CD4-positive, alpha-beta T cell (primary cell): ENCODE data around the gene DDX5. TPM values are rescaled to one million over a fixed set of nuclear protein-coding genes. Genes with fewer than 3 reads are reported as not detected.
A peak's percentile ranks its signal among the peaks of the same experiment; 100 is the strongest.

Source experiments
- ATAC-seq: fragments of 200-7000 bp; cut with Tn5 transposase; one replicate; pipeline ENCODE4 v1.10.0; 2022; ENCODE audit warnings: mild to moderate bottlenecking; ENCODE audit not compliant: poor library complexity
- CTCF ChIA-PET: fragments of 350-600 bp; sonication (Branson Sonifier 250); formaldehyde crosslinking; loops from one replicate; lab custom pipeline; 2021; ENCODE audit warnings: antibody characterized with exemption, inconsistent platforms; lab: Charles Lee
- POLR2A ChIA-PET: fragments of 350-600 bp; sonication (Branson Sonifier 250); formaldehyde crosslinking; loops from one replicate; lab custom pipeline; 2021; ENCODE audit warnings: antibody characterized with exemption, inconsistent platforms; lab: Charles Lee
- DNase-seq, 14 experiments: peaks; one replicate each; pipeline ENCODE4 v3.0.0-alpha.2; 2013 to 2020; ENCODE audit warnings: mixed read lengths in 2 of 14
- H3K27ac ChIP-seq, 2 donors: one replicate each; pipeline versions ENCODE4 v1.5.1 to v1.7.0; 2013; ENCODE audit warnings: low read length in 2 of 2, low read depth in 1 of 2, mild to moderate bottlenecking in 1 of 2
- H3K27me3 ChIP-seq, 2 experiments: 1 replicate in 1 of 2; 2 replicates in 1 of 2; pipeline versions ENCODE4 v1.6.1 to v1.7.0; 2013; ENCODE audit warnings: low read length in 2 of 2, control low read depth in 1 of 2, mild to moderate bottlenecking in 1 of 2, moderate library complexity in 1 of 2; ENCODE audit not compliant: insufficient read depth in 2 of 2, control insufficient read depth in 1 of 2
- H3K36me3 ChIP-seq: one replicate; pipeline ENCODE4 v1.6.1; 2013; ENCODE audit warnings: low read length, control low read depth; ENCODE audit not compliant: insufficient read depth
- H3K4me1 ChIP-seq: one replicate; pipeline ENCODE4 v1.6.1; 2013; ENCODE audit warnings: low read length, control low read depth; ENCODE audit not compliant: insufficient read depth
- H3K4me3 ChIP-seq: one replicate; pipeline ENCODE4 v1.5.1; 2013; ENCODE audit warnings: mild to moderate bottlenecking, low read length, moderate library complexity
- H3K9me3 ChIP-seq, 2 experiments: 1 replicate in 1 of 2; 2 replicates in 1 of 2; pipeline versions ENCODE4 v1.6.1 to v1.7.0; 2013; ENCODE audit warnings: low read length in 2 of 2, mild to moderate bottlenecking in 2 of 2, control low read depth in 1 of 2, moderate library complexity in 1 of 2; ENCODE audit not compliant: control insufficient read depth in 1 of 2, insufficient read depth in 1 of 2
- H3K27ac Mint-ChIP-seq: one replicate; pipeline ENCODE4 v1.8.0; 2020; ENCODE audit warnings: mixed read lengths
- H3K27me3 Mint-ChIP-seq: one replicate; pipeline ENCODE4 v1.8.0; 2021; ENCODE audit warnings: mixed read lengths
- H3K36me3 Mint-ChIP-seq: one replicate; pipeline ENCODE4 v1.8.0; 2021; ENCODE audit warnings: low read depth, mixed read lengths
- H3K4me1 Mint-ChIP-seq: one replicate; pipeline ENCODE4 v1.8.0; 2021; ENCODE audit warnings: low read depth, mixed read lengths
- H3K4me3 Mint-ChIP-seq: one replicate; pipeline ENCODE4 v1.8.0; 2020; ENCODE audit warnings: mild to moderate bottlenecking, mixed read lengths
- H3K9me3 Mint-ChIP-seq: one replicate; pipeline ENCODE4 v1.8.0; 2020; ENCODE audit warnings: mixed read lengths
- intact Hi-C, 2 experiments: fragments of 100-400 bp; cut with DNase I in 1 of 2; cut with micrococcal nuclease in 1 of 2; formaldehyde crosslinking; loops; one replicate each; pipeline versions ENCODE4 v1.15.1 to v1.9.0; 2023 to 2025; cut with DNase I, micrococcal nuclease
- total RNA-seq, 174 experiments: library from RNA in 2 of 174; stranded (reverse) in 2 of 174; gene quantifications; one replicate each; pipeline ENCODE4 v1.2.3 and lab custom pipeline; 2021 to 2026
- TF ChIP-seq, protein P1 (sequence below): fragments of 200-600 bp; IDR thresholded peaks from one replicate; pipeline ENCODE4 v1.8.0; 2022; ENCODE audit warnings: antibody characterized with exemption, mild to moderate bottlenecking

DDX5 gene
- total RNA-seq, 2 experiments from 2014 or later, result 2,388 to 2,534 TPM

DNA sequence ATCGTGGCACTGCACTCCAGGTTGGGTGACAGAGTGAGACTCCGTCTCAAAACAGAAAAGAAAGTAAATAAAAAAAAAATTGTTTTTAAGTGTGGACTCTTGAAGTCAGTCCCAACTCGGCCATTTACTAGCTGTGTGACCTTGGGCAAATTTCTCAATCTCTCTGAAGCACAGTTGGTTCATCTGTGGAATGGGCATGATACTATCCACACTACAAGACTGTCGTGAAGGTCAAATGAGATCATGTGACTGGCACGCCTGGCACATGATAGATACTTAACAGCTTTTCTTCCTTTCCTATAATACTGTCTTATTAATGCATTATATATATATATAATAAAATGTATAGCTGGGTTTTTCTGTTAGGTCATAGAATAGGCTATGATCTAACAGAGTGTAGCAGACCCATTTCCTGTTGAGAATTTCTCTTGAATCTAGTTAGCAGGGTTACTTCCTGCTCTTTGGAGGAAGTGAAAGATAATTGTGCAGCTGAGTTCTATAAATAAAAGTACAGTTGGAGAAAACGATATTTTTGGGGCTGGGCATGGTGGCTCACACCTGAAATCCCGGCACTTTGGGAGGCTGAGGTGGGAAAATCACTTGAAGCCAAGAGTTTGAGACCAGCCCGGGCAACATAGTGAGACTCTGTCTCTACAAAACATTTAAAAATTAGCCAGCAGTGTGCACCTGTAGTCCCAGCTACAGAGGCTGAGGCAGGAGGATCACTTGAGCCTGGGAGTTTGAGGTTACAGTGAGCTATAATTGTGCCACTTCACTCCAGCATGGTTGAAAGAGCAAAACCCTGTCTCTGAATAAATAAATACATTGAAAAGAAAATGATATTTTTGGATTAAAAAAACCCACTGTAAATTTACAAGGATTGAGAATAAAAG lies 49.9 kb downstream of the DDX5 start:
- ChIA-PET CTCF (interaction anchor here (0.7 kb wide), 1 partner anchor 37 kb away, joined by 3 read pairs; no protein-coding TSS in a partner anchor), POLR2A (interaction anchor here (1.0 to 3.0 kb wide), 7 partner anchors 14 to 60 kb away, joined by 4 to 46 read pairs (median 7); partner anchors contain the start of genes CEP95, DDX5 and POLG2)
- peak in 3 of 14 experiments; percentile 27 to 67 (median 32) for DNase-seq
- Histone ChIP-seq H3K27me3 (no peaks in the 10 kb centered on the region), H3K9me3 (no peaks in the 10 kb centered on the region), H3K4me1 (peaks cover 24% of the 10 kb centered on the region), H3K27ac (peak overlapping the region in 1 of 2 donors; percentile 37), H3K4me3 (no peak overlapping the region), H3K36me3 (no peaks in the 10 kb centered on the region)
- Mint-ChIP-seq H3K27me3 (no peaks in the 10 kb centered on the region), H3K4me1 (peaks cover 31% of the 10 kb centered on the region), H3K9me3 (no peaks in the 10 kb centered on the region), H3K36me3 (no peaks in the 10 kb centered on the region), H3K27ac (peak overlapping the region; percentile 74), H3K4me3 (peak overlapping the region; percentile 9)
- TF ChIP-seq, protein P1, sequence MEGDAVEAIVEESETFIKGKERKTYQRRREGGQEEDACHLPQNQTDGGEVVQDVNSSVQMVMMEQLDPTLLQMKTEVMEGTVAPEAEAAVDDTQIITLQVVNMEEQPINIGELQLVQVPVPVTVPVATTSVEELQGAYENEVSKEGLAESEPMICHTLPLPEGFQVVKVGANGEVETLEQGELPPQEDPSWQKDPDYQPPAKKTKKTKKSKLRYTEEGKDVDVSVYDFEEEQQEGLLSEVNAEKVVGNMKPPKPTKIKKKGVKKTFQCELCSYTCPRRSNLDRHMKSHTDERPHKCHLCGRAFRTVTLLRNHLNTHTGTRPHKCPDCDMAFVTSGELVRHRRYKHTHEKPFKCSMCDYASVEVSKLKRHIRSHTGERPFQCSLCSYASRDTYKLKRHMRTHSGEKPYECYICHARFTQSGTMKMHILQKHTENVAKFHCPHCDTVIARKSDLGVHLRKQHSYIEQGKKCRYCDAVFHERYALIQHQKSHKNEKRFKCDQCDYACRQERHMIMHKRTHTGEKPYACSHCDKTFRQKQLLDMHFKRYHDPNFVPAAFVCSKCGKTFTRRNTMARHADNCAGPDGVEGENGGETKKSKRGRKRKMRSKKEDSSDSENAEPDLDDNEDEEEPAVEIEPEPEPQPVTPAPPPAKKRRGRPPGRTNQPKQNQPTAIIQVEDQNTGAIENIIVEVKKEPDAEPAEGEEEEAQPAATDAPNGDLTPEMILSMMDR, result no peak
- ATAC-seq, result peak; percentile 59
- intact Hi-C loops, result no loop called here

DNA sequence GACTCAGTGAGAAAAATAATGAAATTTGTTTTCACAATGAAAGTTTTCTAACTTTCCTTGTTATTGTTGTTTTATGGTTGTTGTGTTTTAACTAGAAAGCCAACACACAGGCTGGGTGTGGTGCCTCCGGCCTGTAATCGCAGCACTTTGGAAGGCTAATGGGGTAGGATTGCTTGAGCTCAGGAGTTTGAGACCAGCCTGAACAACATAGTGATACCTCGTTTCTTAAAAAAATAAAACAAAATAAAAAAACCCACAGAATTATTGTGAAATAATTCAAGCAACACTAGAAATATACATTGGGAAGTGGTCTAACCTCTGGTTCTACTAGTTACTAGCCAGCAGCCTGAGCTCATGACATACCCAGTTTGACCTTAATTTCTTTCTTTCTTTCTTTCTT lies 56.5 kb downstream of the DDX5 start:
- no peaks in the 10 kb centered on the region for H3K27me3 Mint-ChIP-seq
- peaks cover 9% of the 10 kb centered on the region for H3K4me1 Mint-ChIP-seq
- DNase-seq (no peak), ATAC-seq (no peak)
- intact Hi-C loops, result no loop called here
- H3K9me3 ChIP-seq, result no peaks in the 10 kb centered on the region
- H3K27ac Mint-ChIP-seq, result no peak overlapping the region
- H3K4me3 ChIP-seq, result no peak overlapping the region
- ChIA-PET CTCF (interaction anchor here (0.6 kb wide), 1 partner anchor 31 kb away, joined by 3 read pairs; no protein-coding TSS in a partner anchor), POLR2A (interaction anchor here (0.6 kb wide), 1 partner anchor 112 kb away, joined by 3 read pairs; no protein-coding TSS in a partner anchor)
- H3K4me1 ChIP-seq, result no peaks in the 10 kb centered on the region
- no peaks in the 10 kb centered on the region for H3K9me3 Mint-ChIP-seq
- H3K27ac ChIP-seq, result no peak overlapping the region
- no peaks in the 10 kb centered on the region for H3K27me3 ChIP-seq
- H3K4me3 Mint-ChIP-seq, result no peak overlapping the region
- H3K36me3 Mint-ChIP-seq, result no peaks in the 10 kb centered on the region
- H3K36me3 ChIP-seq, result no peaks in the 10 kb centered on the region
- TF ChIP-seq, protein P1, result no peak

DNA sequence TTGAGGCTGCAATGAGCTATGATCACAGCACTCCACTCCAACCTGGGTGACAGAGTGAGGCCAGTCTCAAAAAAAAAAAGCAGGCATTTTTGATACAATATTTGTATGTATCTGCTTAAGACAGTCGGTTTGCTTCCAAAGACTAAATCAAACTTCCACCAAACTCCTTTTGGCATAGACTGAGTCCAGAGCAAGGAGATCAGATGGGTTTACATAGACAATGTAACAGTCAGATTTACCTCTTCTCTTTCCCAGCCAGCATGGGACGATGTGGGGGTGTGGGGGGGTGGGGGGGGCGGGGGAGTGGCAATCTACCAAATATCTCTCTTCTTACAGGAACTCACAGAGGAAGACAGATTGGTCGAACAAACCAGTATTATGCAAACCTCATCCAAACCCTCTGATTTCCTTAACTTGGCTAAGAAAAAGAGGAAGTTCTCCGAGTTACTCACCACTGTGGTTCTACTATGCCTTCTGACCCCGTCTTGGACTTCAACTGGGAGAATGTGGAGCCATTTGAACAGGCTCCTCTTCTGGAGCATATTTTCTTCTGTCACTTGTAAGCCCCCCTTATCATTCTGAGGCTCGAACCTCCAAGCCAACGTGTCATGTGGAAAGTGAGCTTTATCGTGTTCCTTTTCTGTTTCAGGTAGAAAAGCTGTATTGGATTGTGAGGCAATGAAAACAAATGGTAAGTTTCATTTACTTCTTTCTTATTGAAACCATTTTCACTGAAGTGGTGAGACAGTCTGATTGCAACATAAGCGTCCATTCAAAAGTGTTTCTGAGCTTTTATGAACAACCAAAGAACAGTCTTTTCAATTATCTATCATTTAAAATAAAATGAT lies 57.2 kb downstream of the DDX5 start, which contains the start of gene MILR1:
Gene MILR1 (plus strand): TSS at position 451 of the 848 bp plus-strand sequence. CDS start 54 bp downstream, at position 505.
- intact Hi-C loops, result no loop called here
- Histone ChIP-seq H3K4me3 (no peak within 1 kb of the TSS), H3K27ac (no peak within 1 kb of the TSS), H3K27me3 (no peaks in the 10 kb centered on the region), H3K36me3 (no peaks in the 10 kb centered on the region), H3K9me3 (no peaks in the 10 kb centered on the region), H3K4me1 (no peaks in the 10 kb centered on the region)
- no peak within 1 kb of the TSS for H3K27ac Mint-ChIP-seq
- H3K27me3 Mint-ChIP-seq, result no peaks in the 10 kb centered on the region
- TF ChIP-seq, protein P1, result no peak
- H3K4me1 Mint-ChIP-seq, result peaks cover 11% of the 10 kb centered on the region
- CTCF ChIA-PET, result interaction anchor here (0.6 kb wide), 1 partner anchor 30 kb away, joined by 3 read pairs; no protein-coding TSS in a partner anchor
- POLR2A ChIA-PET, result interaction anchor here (0.6 kb wide), 1 partner anchor 111 kb away, joined by 3 read pairs; no protein-coding TSS in a partner anchor
- H3K4me3 Mint-ChIP-seq, result no peak within 1 kb of the TSS
- peak in 4 of 14 experiments; percentile 13 to 75 (median 48) for DNase-seq
- H3K9me3 Mint-ChIP-seq, result no peaks in the 10 kb centered on the region
- no peaks in the 10 kb centered on the region for H3K36me3 Mint-ChIP-seq
- ATAC-seq, result peak; percentile 43
